ENCODE results near the gene SCN10A.

SCN10A gene

GRCh38 chr3:38742550-38742949, 73.5 kb downstream of the SCN10A start:
- Histone ChIP-seq H3K4me1 (ENCODE audit: control insufficient read depth in 1 of 2, insufficient read depth in 2 of 2, low read length in 2 of 2) (no peaks in the 10 kb centered on the region), H3K36me3 (ENCODE audit: control insufficient read depth in 1 of 2, insufficient read depth in 2 of 2, low read length in 2 of 2) (no peaks in the 10 kb centered on the region), H3K27me3 (ENCODE audit: control insufficient read depth in 1 of 2, insufficient read depth in 2 of 2, low read length in 2 of 2) (peaks cover 0 to 4% of the 10 kb centered on the region in 2 donors), H3K9ac (ENCODE audit: low read depth in 1 of 2, low read length in 2 of 2) (no peak overlapping the region), H3K4me3 (ENCODE audit: low read depth in 1 of 2, low read length in 2 of 2) (no peak overlapping the region), H3K27ac (ENCODE audit: low read depth, low read length) (no peak overlapping the region), H3K9me3 (ENCODE audit: control insufficient read depth in 1 of 2, low read length in 2 of 2) (no peaks in the 10 kb centered on the region)

- Histone ChIP-seq H3K27me3 (ENCODE audit: control insufficient read depth in 1 of 2, insufficient read depth in 2 of 2, low read length in 2 of 2) (peaks cover 0 to 4% of the 10 kb centered on the region in 2 donors), H3K4me1 (ENCODE audit: control insufficient read depth in 1 of 2, insufficient read depth in 2 of 2, low read length in 2 of 2) (no peaks in the 10 kb centered on the region), H3K27ac (ENCODE audit: low read depth, low read length) (no peak overlapping the region), H3K9ac (ENCODE audit: low read depth in 1 of 2, low read length in 2 of 2) (no peak overlapping the region), H3K36me3 (ENCODE audit: control insufficient read depth in 1 of 2, insufficient read depth in 2 of 2, low read length in 2 of 2) (no peaks in the 10 kb centered on the region), H3K9me3 (ENCODE audit: control insufficient read depth in 1 of 2, low read length in 2 of 2) (no peaks in the 10 kb centered on the region), H3K4me3 (ENCODE audit: low read depth in 1 of 2, low read length in 2 of 2) (no peak overlapping the region)
These were observed 75.5 kb downstream of the SCN10A start for GRCh38 chr3:38740537-38740936.

GRCh38 chr3:38739931-38740330, 76.1 kb downstream of the SCN10A start:
- no peak overlapping the region for H3K9ac ChIP-seq (ENCODE audit: low read depth in 1 of 2, low read length in 2 of 2)
- H3K27me3 ChIP-seq (ENCODE audit: control insufficient read depth in 1 of 2, insufficient read depth in 2 of 2, low read length in 2 of 2), result peaks cover 0 to 4% of the 10 kb centered on the region in 2 donors
- no peaks in the 10 kb centered on the region for H3K9me3 ChIP-seq (ENCODE audit: control insufficient read depth in 1 of 2, low read length in 2 of 2)
- no peaks in the 10 kb centered on the region for H3K36me3 ChIP-seq (ENCODE audit: control insufficient read depth in 1 of 2, insufficient read depth in 2 of 2, low read length in 2 of 2)
- H3K4me3 ChIP-seq (ENCODE audit: low read depth in 1 of 2, low read length in 2 of 2), result no peak overlapping the region
- H3K27ac ChIP-seq (ENCODE audit: low read depth, low read length), result no peak overlapping the region
- H3K4me1 ChIP-seq (ENCODE audit: control insufficient read depth in 1 of 2, insufficient read depth in 2 of 2, low read length in 2 of 2), result no peaks in the 10 kb centered on the region

GRCh38 chr3:38739396-38739689, 76.7 kb downstream of the SCN10A start:
- Histone ChIP-seq H3K27ac (ENCODE audit: low read depth, low read length) (no peak overlapping the region), H3K27me3 (ENCODE audit: control insufficient read depth in 1 of 2, insufficient read depth in 2 of 2, low read length in 2 of 2) (peaks cover 0 to 4% of the 10 kb centered on the region in 2 donors), H3K9me3 (ENCODE audit: control insufficient read depth in 1 of 2, low read length in 2 of 2) (no peaks in the 10 kb centered on the region)

GRCh38 chr3:38738630-38739395, 77.2 kb downstream of the SCN10A start:
- Histone ChIP-seq H3K27me3 (ENCODE audit: control insufficient read depth in 1 of 2, insufficient read depth in 2 of 2, low read length in 2 of 2) (peaks cover 0 to 4% of the 10 kb centered on the region in 2 donors), H3K9me3 (ENCODE audit: control insufficient read depth in 1 of 2, low read length in 2 of 2) (no peaks in the 10 kb centered on the region), H3K9ac (ENCODE audit: low read depth in 1 of 2, low read length in 2 of 2) (no peak overlapping the region), H3K4me1 (ENCODE audit: control insufficient read depth in 1 of 2, insufficient read depth in 2 of 2, low read length in 2 of 2) (no peaks in the 10 kb centered on the region), H3K36me3 (ENCODE audit: control insufficient read depth in 1 of 2, insufficient read depth in 2 of 2, low read length in 2 of 2) (no peaks in the 10 kb centered on the region), H3K27ac (ENCODE audit: low read depth, low read length) (no peak overlapping the region), H3K4me3 (ENCODE audit: low read depth in 1 of 2, low read length in 2 of 2) (no peak overlapping the region)

More at GRCh38 chr3:38739396-38739689, 76.7 kb downstream of the SCN10A start:
- no peak overlapping the region for H3K4me3 ChIP-seq (ENCODE audit: low read depth in 1 of 2, low read length in 2 of 2)
- H3K4me1 ChIP-seq (ENCODE audit: control insufficient read depth in 1 of 2, insufficient read depth in 2 of 2, low read length in 2 of 2), result no peaks in the 10 kb centered on the region
- no peak overlapping the region for H3K9ac ChIP-seq (ENCODE audit: low read depth in 1 of 2, low read length in 2 of 2)
- H3K36me3 ChIP-seq (ENCODE audit: control insufficient read depth in 1 of 2, insufficient read depth in 2 of 2, low read length in 2 of 2), result no peaks in the 10 kb centered on the region

- Histone ChIP-seq H3K4me1 (ENCODE audit: control insufficient read depth in 1 of 2, insufficient read depth in 2 of 2, low read length in 2 of 2) (no peaks in the 10 kb centered on the region), H3K27me3 (ENCODE audit: control insufficient read depth in 1 of 2, insufficient read depth in 2 of 2, low read length in 2 of 2) (no peaks in the 10 kb centered on the region), H3K4me3 (ENCODE audit: low read depth in 1 of 2, low read length in 2 of 2) (no peak overlapping the region), H3K27ac (ENCODE audit: low read depth, low read length) (no peak overlapping the region), H3K9ac (ENCODE audit: low read depth in 1 of 2, low read length in 2 of 2) (no peak overlapping the region), H3K9me3 (ENCODE audit: control insufficient read depth in 1 of 2, low read length in 2 of 2) (no peaks in the 10 kb centered on the region), H3K36me3 (ENCODE audit: control insufficient read depth in 1 of 2, insufficient read depth in 2 of 2, low read length in 2 of 2) (no peaks in the 10 kb centered on the region)
These were observed 84.5 kb downstream of the SCN10A start for GRCh38 chr3:38731522-38731921.

DNA sequence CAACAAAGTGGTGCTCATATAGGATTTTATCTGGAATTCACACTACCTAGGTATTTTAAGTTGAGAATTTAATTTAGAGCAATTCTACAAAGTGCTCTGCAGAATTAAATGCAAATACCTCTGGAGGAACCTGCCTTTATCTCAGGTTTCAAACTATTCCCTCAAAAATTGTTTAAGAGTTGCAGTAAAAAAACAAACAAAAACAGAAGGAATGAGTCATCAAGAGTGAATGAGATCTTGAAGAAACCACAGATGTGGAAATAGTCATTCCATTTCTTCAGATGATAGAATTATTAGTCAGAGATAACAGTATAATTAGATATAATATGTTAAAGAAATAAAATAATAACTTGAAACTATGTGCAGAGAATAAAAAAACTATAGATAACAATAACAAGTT, 85.7 kb downstream of the SCN10A start:
- no peak overlapping the region for H3K4me3 ChIP-seq (ENCODE audit: low read depth in 1 of 2, low read length in 2 of 2)
- no peaks in the 10 kb centered on the region for H3K27me3 ChIP-seq (ENCODE audit: control insufficient read depth in 1 of 2, insufficient read depth in 2 of 2, low read length in 2 of 2)
- no peaks in the 10 kb centered on the region for H3K9me3 ChIP-seq (ENCODE audit: control insufficient read depth in 1 of 2, low read length in 2 of 2)
- no peak overlapping the region for H3K9ac ChIP-seq (ENCODE audit: low read depth in 1 of 2, low read length in 2 of 2)
- no peak overlapping the region for H3K27ac ChIP-seq (ENCODE audit: low read depth, low read length)
- no peaks in the 10 kb centered on the region for H3K36me3 ChIP-seq (ENCODE audit: control insufficient read depth in 1 of 2, insufficient read depth in 2 of 2, low read length in 2 of 2)
- no peaks in the 10 kb centered on the region for H3K4me1 ChIP-seq (ENCODE audit: control insufficient read depth in 1 of 2, insufficient read depth in 2 of 2, low read length in 2 of 2)

DNA sequence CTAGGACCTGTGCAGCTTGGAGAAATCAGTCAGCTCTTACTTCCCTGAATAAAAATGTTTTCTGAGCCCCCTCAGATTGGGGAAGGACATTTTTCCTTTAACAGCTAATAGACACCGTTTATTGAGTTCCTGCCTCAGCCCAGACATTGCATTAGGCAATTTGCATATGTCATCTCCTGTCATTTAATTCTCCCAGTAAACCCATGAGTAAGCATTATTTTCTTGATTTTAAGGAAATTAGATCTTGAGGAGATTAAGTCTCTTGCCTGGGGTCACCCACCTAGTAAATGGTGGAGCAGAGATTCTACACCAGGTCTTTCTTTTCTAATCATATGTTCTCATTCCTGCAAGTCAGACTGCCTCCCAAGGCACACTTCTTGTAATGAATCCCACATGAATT, 88.0 kb downstream of the SCN10A start:
- no peaks in the 10 kb centered on the region for H3K4me1 ChIP-seq (ENCODE audit: control insufficient read depth in 1 of 2, insufficient read depth in 2 of 2, low read length in 2 of 2)
- H3K9ac ChIP-seq (ENCODE audit: low read depth in 1 of 2, low read length in 2 of 2), result no peak overlapping the region
- H3K27ac ChIP-seq (ENCODE audit: low read depth, low read length), result no peak overlapping the region
- H3K27me3 ChIP-seq (ENCODE audit: control insufficient read depth in 1 of 2, insufficient read depth in 2 of 2, low read length in 2 of 2), result no peaks in the 10 kb centered on the region
- no peaks in the 10 kb centered on the region for H3K9me3 ChIP-seq (ENCODE audit: control insufficient read depth in 1 of 2, low read length in 2 of 2)
- H3K4me3 ChIP-seq (ENCODE audit: low read depth in 1 of 2, low read length in 2 of 2), result no peak overlapping the region
- no peaks in the 10 kb centered on the region for H3K36me3 ChIP-seq (ENCODE audit: control insufficient read depth in 1 of 2, insufficient read depth in 2 of 2, low read length in 2 of 2)

DNA sequence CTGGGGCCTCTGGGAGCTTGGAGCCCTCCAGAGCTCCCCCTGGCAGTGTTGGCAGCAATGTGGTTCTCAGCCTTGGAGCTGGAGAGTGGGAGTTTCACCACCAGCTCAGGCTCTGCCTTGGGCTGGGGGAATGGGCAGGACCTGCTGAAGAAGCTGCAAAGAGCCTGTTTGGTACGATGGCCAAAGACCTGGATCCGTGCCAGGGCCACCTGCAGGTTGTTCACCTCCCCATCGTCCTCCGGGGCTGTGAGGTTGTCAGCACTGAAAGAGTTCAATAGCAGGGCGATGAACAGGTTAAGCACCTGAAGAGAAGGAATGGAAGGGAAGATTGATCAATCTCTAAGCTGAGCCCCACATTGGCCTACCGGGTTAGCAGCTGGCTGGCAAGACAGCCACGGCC, 89.3 kb downstream of the SCN10A start:
- H3K27me3 ChIP-seq (ENCODE audit: control insufficient read depth in 1 of 2, insufficient read depth in 2 of 2, low read length in 2 of 2), result no peaks in the 10 kb centered on the region
- no peak overlapping the region for H3K4me3 ChIP-seq (ENCODE audit: low read depth in 1 of 2, low read length in 2 of 2)
- no peak overlapping the region for H3K9ac ChIP-seq (ENCODE audit: low read depth in 1 of 2, low read length in 2 of 2)
- no peak overlapping the region for H3K27ac ChIP-seq (ENCODE audit: low read depth, low read length)
- H3K36me3 ChIP-seq (ENCODE audit: control insufficient read depth in 1 of 2, insufficient read depth in 2 of 2, low read length in 2 of 2), result no peaks in the 10 kb centered on the region
- H3K9me3 ChIP-seq (ENCODE audit: control insufficient read depth in 1 of 2, low read length in 2 of 2), result no peaks in the 10 kb centered on the region
- no peaks in the 10 kb centered on the region for H3K4me1 ChIP-seq (ENCODE audit: control insufficient read depth in 1 of 2, insufficient read depth in 2 of 2, low read length in 2 of 2)

DNA sequence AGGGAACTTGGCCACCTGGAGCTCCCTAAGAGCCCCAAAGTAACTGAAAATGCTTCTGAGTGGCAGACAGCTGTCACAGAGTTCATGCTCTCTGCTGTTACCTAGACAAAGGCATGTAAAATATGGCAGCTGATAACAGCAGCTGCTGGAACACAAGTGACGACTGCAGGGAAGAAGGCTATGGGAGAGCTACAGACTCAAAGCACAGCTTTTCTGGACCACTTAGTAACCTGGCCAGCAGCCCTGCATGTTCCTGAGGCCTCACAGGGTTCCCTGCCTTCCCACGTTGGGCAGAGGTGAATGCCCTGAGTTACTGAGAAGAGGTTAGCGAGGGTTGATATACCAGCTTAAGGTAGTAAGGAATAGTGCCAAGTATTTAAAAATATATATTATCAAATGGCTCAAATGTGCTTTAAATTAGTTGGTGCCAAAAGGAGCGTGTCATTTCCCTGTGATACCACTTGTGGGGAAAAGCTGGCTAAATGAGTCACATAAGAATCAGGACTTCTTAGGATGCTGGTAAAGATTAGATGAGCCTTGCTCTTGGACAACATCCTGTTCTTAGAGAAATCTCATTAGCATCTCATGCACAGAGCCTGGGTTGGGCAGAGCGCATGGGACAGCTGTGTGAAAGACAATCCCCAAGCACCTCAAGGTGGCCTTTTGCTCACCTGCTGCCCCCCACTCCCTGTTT, 90.1 kb downstream of the SCN10A start:
- H3K4me3 ChIP-seq (ENCODE audit: low read depth in 1 of 2, low read length in 2 of 2), result no peak overlapping the region
- no peaks in the 10 kb centered on the region for H3K9me3 ChIP-seq (ENCODE audit: control insufficient read depth in 1 of 2, low read length in 2 of 2)
- no peaks in the 10 kb centered on the region for H3K27me3 ChIP-seq (ENCODE audit: control insufficient read depth in 1 of 2, insufficient read depth in 2 of 2, low read length in 2 of 2)
- no peak overlapping the region for H3K27ac ChIP-seq (ENCODE audit: low read depth, low read length)
- H3K36me3 ChIP-seq (ENCODE audit: control insufficient read depth in 1 of 2, insufficient read depth in 2 of 2, low read length in 2 of 2), result no peaks in the 10 kb centered on the region
- H3K4me1 ChIP-seq (ENCODE audit: control insufficient read depth in 1 of 2, insufficient read depth in 2 of 2, low read length in 2 of 2), result no peaks in the 10 kb centered on the region
- H3K9ac ChIP-seq (ENCODE audit: low read depth in 1 of 2, low read length in 2 of 2), result no peak overlapping the region

Measured in duodenal mucosa (tissue), 2 donors.